Measurements from ENCODE around the gene NEK6. TPM values are rescaled to one million over a fixed set of nuclear protein-coding genes. Genes with fewer than 3 reads are reported as not detected.

NEK6 gene
- total RNA-seq, 6 donors from 2014 or later, result 33.8 to 144 (median 59.7) TPM

GRCh38 chr9:124210697-124211096 is 47.1 kb upstream of the NEK6 start:
- 75 to 76% methylated on average over 3 of the region's 3 CpGs for WGBS, 2 donors
- ATAC-seq (ENCODE audit: low FRiP score in 2 of 2) (no peak), DNase-seq (no peak)
- Histone ChIP-seq H3K36me3 (no peaks in the 10 kb centered on the region), H3K9me3 (no peaks in the 10 kb centered on the region), H3K4me1 (peaks cover 14 to 23% (median 19%) of the 10 kb centered on the region in 4 donors), H3K4me3 (no peak overlapping the region), H3K27me3 (no peaks in the 10 kb centered on the region), H3K27ac (no peak overlapping the region)
- TF ChIP-seq POLR2A (IDR thresholded peaks at IDR 0.05) (no peak), POLR2AphosphoS5 (IDR thresholded peaks at IDR 0.05) (no peak), EP300 (IDR thresholded peaks at IDR 0.05) (no peak)
- TF ChIP-seq, protein P1, sequence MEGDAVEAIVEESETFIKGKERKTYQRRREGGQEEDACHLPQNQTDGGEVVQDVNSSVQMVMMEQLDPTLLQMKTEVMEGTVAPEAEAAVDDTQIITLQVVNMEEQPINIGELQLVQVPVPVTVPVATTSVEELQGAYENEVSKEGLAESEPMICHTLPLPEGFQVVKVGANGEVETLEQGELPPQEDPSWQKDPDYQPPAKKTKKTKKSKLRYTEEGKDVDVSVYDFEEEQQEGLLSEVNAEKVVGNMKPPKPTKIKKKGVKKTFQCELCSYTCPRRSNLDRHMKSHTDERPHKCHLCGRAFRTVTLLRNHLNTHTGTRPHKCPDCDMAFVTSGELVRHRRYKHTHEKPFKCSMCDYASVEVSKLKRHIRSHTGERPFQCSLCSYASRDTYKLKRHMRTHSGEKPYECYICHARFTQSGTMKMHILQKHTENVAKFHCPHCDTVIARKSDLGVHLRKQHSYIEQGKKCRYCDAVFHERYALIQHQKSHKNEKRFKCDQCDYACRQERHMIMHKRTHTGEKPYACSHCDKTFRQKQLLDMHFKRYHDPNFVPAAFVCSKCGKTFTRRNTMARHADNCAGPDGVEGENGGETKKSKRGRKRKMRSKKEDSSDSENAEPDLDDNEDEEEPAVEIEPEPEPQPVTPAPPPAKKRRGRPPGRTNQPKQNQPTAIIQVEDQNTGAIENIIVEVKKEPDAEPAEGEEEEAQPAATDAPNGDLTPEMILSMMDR (IDR thresholded peaks at IDR 0.05), result no peak

- no peaks in the 10 kb centered on the region for H3K9me3 ChIP-seq
- no peaks in the 10 kb centered on the region for H3K27me3 ChIP-seq
- peaks cover 31 to 42% (median 36%) of the 10 kb centered on the region in 4 donors for H3K4me1 ChIP-seq
- 76 to 79% methylated on average over 12 of the region's 12 CpGs for WGBS, 2 donors
- H3K4me3 ChIP-seq, result no peak overlapping the region
- H3K36me3 ChIP-seq, result no peaks in the 10 kb centered on the region
- no peak overlapping the region for H3K27ac ChIP-seq
- no peak for ATAC-seq (ENCODE audit: low FRiP score in 2 of 2)
- no peak for DNase-seq
- TF ChIP-seq, protein P1 (IDR thresholded peaks at IDR 0.05), result no peak
- TF ChIP-seq POLR2AphosphoS5 (IDR thresholded peaks at IDR 0.05), result no peak
- TF ChIP-seq EP300 (IDR thresholded peaks at IDR 0.05), result no peak
- TF ChIP-seq POLR2A (IDR thresholded peaks at IDR 0.05), result no peak
Measured at GRCh38 chr9:124212381-124213050, 45.2 kb upstream of the NEK6 start.

GRCh38 chr9:124213396-124213795 is 44.4 kb upstream of the NEK6 start:
- Histone ChIP-seq H3K27me3 (no peaks in the 10 kb centered on the region), H3K4me1 (peaks cover 40 to 50% (median 45%) of the 10 kb centered on the region in 4 donors), H3K4me3 (no peak overlapping the region), H3K9me3 (no peaks in the 10 kb centered on the region), H3K27ac (no peak overlapping the region), H3K36me3 (no peaks in the 10 kb centered on the region)
- 89 to 90% methylated on average over 12 of the region's 12 CpGs for WGBS, 2 donors
- DNase-seq (no peak), ATAC-seq (ENCODE audit: low FRiP score in 2 of 2) (no peak)
- no peak for TF ChIP-seq POLR2AphosphoS5 (IDR thresholded peaks at IDR 0.05)
- no peak for TF ChIP-seq POLR2A (IDR thresholded peaks at IDR 0.05)
- TF ChIP-seq EP300 (IDR thresholded peaks at IDR 0.05), result no peak

- ATAC-seq (ENCODE audit: low FRiP score in 2 of 2), result no peak
- peaks cover 46 to 58% (median 52%) of the 10 kb centered on the region in 4 donors for H3K4me1 ChIP-seq
Measured at GRCh38 chr9:124214116-124214515, 43.6 kb upstream of the NEK6 start.

GRCh38 chr9:124214596-124215367 is 43.0 kb upstream of the NEK6 start:
- H3K36me3 ChIP-seq, result no peaks in the 10 kb centered on the region
- H3K4me3 ChIP-seq, result no peak overlapping the region
- DNase-seq (peak in 1 of 2 donors; percentile 47), ATAC-seq (ENCODE audit: low FRiP score in 2 of 2) (no peak)
- TF ChIP-seq, protein P1 (IDR thresholded peaks at IDR 0.05), result no peak
- no peak for TF ChIP-seq EP300 (IDR thresholded peaks at IDR 0.05)
- no peak for TF ChIP-seq POLR2AphosphoS5 (IDR thresholded peaks at IDR 0.05)
- TF ChIP-seq POLR2A (IDR thresholded peaks at IDR 0.05), result no peak
- H3K27ac ChIP-seq, result peak overlapping the region in 2 of 4 donors; percentile 37 to 69
- 63 to 72% methylated on average over 9 to 11 of the region's 11 CpGs for WGBS, 2 donors
- H3K27me3 ChIP-seq, result no peaks in the 10 kb centered on the region
- H3K9me3 ChIP-seq, result no peaks in the 10 kb centered on the region
- peaks cover 48 to 62% (median 58%) of the 10 kb centered on the region in 4 donors for H3K4me1 ChIP-seq

More at GRCh38 chr9:124214116-124214515, 43.6 kb upstream of the NEK6 start:
- 28 to 32% methylated on average over 5 to 8 of the region's 8 CpGs for WGBS, 2 donors
- no peaks in the 10 kb centered on the region for H3K9me3 ChIP-seq
- TF ChIP-seq EP300 (IDR thresholded peaks at IDR 0.05) (no peak), POLR2A (IDR thresholded peaks at IDR 0.05) (no peak), POLR2AphosphoS5 (IDR thresholded peaks at IDR 0.05) (no peak)
- TF ChIP-seq, protein P1 (IDR thresholded peaks at IDR 0.05), result no peak
- H3K27ac ChIP-seq, result peak overlapping the region in 3 of 4 donors; percentile 17 to 69 (median 37)
- no peak overlapping the region for H3K4me3 ChIP-seq
- no peaks in the 10 kb centered on the region for H3K27me3 ChIP-seq
- H3K36me3 ChIP-seq, result no peaks in the 10 kb centered on the region
- DNase-seq, result no peak

Data from upper lobe of left lung (tissue), 6 donors.